Activated CD4-positive, alpha-beta T cell treated with anti-CD3 and anti-CD28 coated beads for 4 hours (primary cell): ENCODE results near the gene TAS2R43.
A peak's percentile ranks its signal among the peaks of the same experiment; 100 is the strongest.
"Not testable (repeated sequence)": the region's sequence is repeated elsewhere in the genome, so short reads cannot be mapped to it uniquely, and the experiment has no call there.

ENCODE experiments used
- DNase-seq, 2 donors: peaks; one replicate each; pipeline ENCODE4 v3.0.0-alpha.2; 2020

The TAS2R43 gene

DNA sequence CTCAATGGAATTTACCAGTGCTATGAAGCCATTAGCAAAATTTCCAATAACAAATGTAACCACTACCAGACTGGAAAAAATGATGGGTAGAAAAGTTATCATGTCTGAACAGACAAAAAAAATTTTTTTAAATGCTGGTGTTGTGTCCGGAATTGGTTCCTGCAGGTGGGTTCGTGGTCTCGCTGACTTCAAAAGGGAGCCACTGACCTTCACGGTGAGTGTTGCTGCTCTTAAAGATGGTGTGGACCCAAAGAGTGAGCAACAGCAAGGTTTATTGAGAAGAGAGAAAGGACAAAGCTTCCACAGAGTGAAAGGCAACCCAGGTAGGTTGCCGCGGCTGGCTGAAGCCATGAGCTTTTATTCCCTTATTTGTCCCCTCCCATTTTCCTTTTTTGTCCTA is at the start of gene TAS2R43:
TSS of gene TAS2R43 (minus strand) at position 186 of the 400 bp plus-strand sequence. CDS start at position 102, 84 bp downstream.
- no peak for DNase-seq

GRCh38 chr12:11136075-11136474 is 44.0 kb upstream of the TAS2R43 start:
- no peak for DNase-seq

GRCh38 chr12:11134305-11134704 is 42.2 kb upstream of the TAS2R43 start, which contains the start of gene TAS2R30:
Gene TAS2R30 (minus strand): TSS chr12:11134644. CDS start chr12:11134244, 400 bp downstream.
- DNase-seq: no peak

- DNase-seq: no peak
Observed at GRCh38 chr12:11133816-11134215, 41.7 kb upstream of the TAS2R43 start.

GRCh38 chr12:11133162-11133561 is 41.0 kb upstream of the TAS2R43 start:
- DNase-seq: no peak

GRCh38 chr12:11130999-11131398 is 38.9 kb upstream of the TAS2R43 start:
- DNase-seq: no peak

DNA sequence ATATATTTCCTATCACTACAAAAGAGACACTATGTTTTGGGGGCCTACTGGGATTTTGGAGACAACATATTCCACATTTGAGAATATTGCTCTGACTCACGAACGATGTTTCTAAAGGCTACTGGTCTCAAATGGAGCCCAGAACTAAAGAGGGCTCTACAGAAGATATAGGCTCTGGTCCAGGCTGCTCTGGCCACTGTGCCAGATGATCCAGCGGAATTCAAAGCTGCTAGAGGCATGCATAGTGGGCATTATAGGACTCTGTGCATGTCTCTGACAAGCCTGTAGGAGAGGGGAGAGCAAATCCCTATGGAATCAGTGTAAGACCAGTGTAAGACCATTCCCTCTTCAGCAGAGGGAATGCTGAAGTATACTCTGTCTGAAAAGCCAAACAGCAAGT is 38.3 kb upstream of the TAS2R43 start:
- DNase-seq: no peak

DNA sequence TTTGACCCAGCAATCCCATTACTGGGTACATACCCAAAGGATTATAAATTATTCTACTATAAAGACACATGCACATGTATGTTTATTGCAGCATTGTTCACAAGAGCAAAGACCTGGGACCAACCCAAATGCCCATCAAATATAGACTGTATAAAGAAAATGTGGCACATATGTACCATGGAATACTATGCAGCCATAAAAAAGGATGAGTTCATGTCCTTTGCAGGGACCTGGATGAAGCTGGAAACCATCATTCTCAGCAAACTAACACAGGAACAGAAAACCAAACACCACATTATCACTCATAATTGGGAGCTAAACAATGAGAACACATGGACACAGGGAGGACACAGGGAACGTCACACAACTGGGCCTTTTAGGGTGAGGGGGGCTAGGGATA is 22.0 kb upstream of the TAS2R43 start:
- not testable (repeated sequence) for DNase-seq

GRCh38 chr12:11111213-11111612 is 19.1 kb upstream of the TAS2R43 start:
- DNase-seq: not testable (repeated sequence)

DNA sequence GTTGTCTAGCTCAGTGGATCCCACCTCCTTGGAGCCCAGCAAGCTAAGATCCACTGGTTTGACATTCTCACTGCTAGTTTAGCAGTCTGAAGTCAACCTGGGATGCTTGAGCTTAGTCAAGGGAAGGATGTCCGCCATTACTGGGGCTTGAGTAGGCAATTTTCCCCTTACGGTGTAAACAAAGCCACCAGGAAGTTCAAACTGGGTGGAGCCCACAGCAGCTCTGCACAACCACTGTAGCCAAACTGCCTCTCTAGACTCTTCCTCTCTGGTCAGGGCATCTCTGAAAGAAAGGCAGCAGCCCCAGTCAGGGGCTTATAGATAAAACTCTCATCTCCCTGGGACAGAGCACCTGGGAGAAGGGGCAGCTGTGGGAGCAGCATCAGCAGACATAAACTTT is 16.7 kb upstream of the TAS2R43 start:
- DNase-seq: no peak

- no peak for DNase-seq
Observed at GRCh38 chr12:11107719-11108118, 15.6 kb upstream of the TAS2R43 start.

DNA sequence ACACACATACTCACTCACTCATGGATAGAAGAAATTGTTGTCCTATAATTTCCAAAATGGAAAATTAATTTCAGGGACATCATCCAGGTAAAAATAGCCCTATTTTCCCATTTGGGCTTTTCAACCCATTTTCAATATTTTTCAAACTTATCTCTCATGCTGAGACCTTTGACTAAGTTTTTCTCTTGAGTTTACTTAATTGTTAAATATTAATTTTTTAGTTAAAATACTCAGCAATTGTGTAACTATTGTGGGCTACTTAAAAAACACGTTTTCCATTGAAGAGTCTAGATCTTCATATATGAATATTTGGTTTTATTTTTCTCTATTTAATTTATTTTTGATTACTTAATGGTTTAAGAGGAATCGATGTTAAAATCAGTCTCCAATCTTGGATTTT is 14.2 kb upstream of the TAS2R43 start:
- no peak for DNase-seq

GRCh38 chr12:11105546-11105945 is 13.4 kb upstream of the TAS2R43 start:
- DNase-seq: no peak

GRCh38 chr12:11094910-11095309 is 2.8 kb upstream of the TAS2R43 start:
- DNase-seq: not testable (repeated sequence)

- no peak for DNase-seq
Observed at GRCh38 chr12:11089246-11089645, 2.9 kb downstream of the TAS2R43 start.

- DNase-seq: peak in 1 of 2 donors; percentile 17
Observed at GRCh38 chr12:11085419-11085818, 6.7 kb downstream of the TAS2R43 start.

DNA sequence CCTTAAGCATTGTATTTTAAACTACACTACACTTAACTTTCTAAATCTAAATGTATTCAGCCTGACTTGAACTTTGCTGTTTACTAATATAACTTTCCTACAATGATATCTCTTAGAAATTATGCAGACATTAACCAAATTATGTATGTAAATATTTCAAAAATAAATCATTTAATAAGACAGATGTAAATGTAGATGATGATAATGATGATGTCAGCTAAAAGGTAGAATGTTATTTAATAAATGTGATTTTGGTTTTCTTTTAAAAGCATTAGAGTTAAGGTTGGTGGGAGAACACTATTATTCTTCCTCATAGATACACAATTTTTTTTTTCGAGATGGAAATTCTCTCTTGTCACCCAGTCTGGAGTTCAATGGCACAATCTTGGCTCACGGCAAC is 10.1 kb downstream of the TAS2R43 start:
- no peak for DNase-seq

GRCh38 chr12:11078246-11078645 is 13.9 kb downstream of the TAS2R43 start:
- DNase-seq: no peak

- DNase-seq: no peak
Observed at GRCh38 chr12:11075642-11076041, 16.5 kb downstream of the TAS2R43 start.

- DNase-seq: no peak
Observed at GRCh38 chr12:11071414-11071813, 20.7 kb downstream of the TAS2R43 start.

DNA sequence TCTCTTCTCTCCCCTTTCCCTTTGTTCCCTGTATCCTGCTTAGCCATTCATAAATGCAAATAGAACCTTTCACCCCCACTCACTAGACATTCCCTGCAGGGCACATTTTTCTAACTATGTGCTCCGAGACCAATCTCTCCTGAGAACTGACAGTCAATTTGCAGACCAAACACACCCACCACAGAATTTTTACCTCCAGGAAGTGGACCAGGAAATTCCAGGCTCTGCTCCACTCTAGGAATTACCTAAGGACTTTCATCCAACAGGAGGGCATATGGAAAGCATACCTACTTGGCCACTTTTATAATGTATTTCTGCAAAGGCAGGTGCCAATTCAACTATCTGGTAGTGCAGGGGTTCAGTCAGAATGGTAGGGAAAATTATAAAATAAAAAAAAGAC is 21.1 kb downstream of the TAS2R43 start:
- no peak for DNase-seq

DNA sequence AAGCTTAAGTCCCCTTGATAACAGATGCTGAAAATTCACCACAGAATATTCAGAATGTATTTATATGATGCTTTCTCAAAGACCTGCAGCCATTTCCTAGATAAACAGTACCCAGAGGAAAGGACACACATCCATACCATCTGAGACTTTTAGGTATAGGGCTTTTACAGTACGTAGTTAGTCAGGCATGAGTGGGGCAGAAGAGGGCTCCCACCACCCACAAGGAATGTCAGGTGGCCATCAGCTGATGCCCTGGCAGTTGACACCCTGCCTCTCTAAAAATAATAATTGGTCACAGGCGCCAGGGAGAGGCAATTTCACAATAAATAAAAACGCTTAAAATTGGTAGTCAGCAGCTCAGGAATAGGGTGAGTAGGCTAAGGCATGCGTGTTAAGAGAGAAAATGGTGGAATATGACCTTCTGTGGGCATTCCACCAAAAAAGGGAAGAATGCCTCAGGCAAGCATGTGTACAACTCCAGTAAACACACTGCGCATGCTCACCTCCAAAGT is 22.2 kb downstream of the TAS2R43 start:
- DNase-seq: no peak

DNA sequence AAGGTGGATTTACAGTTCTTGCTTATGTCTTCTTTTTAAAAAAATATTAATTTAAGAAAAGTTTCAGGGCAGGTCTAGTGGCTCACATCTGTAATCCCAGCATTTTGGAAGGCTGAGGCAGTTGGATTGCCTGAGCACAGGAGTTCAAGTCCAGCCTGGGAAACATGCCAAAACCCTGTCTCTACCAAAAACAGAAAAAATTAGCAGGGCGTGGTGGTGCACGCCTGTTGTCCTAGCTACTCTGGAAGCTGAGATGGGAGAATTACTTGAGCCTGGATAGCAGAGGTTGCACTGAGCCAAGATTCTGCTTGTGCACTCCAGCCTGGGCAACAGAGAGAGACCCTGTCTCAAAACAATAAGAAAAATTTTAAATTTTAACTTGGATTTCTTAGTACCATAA is 24.6 kb downstream of the TAS2R43 start:
- no peak for DNase-seq

DNA sequence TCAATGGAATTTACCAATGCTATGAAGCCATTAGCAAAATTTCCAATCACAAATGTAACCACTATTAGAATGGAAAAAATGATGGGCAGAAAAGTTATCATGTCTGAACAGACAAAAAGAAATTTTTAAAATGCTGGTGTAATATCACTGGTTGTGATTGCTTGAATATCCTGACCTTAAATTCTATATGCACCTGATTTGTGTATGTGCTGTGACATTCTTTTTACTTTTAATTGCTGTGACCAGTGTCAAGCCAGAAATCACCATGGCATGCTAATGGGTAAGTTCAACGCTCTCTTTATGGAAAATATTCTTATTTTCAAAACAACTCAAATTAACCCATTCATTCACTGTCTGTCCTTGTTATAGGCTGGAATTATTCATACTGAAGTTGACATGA is 29.9 kb downstream of the TAS2R43 start, which contains the start of gene TAS2R46:
TSS of gene TAS2R46 (minus strand) at position 101 of the 400 bp plus-strand sequence. CDS start at position 101, 0 bp downstream.
- not testable (repeated sequence) for DNase-seq

GRCh38 chr12:11059784-11060183 is 32.3 kb downstream of the TAS2R43 start:
- DNase-seq: no peak
